RWPE1 (cell line): Measurements from ENCODE around the gene TM4SF4.

Source experiments
- CTCF ChIA-PET: fragments of 350-600 bp; sonication (Branson Sonifier 250); formaldehyde crosslinking; extraction: SDS; loops from one replicate; lab custom pipeline; 2021; lab: Yijun Ruan, JAX
- POLR2A ChIA-PET: fragments of 400-600 bp; formaldehyde crosslinking; extraction: SDS; loops from one replicate; lab custom pipeline; 2020; ENCODE audit warnings: antibody characterized with exemption; ENCODE audit not compliant: low non-redundant PET; lab: Yijun Ruan, JAX
- DNase-seq: peaks from one replicate; pipeline ENCODE4 v3.0.0; 2012; ENCODE audit warnings: low spot score
- H3K27ac ChIP-seq: fragments of 450-650 bp; 2 replicates; pipeline ENCODE4 v1.5.1; 2017
- TF ChIP-seq, protein P1 (sequence below): fragments of 450-650 bp; conservative IDR thresholded peaks from 2 replicates; pipeline ENCODE4 v1.5.1; 2017; ENCODE audit warnings: low read depth, mild to moderate bottlenecking

Gene TM4SF4

DNA sequence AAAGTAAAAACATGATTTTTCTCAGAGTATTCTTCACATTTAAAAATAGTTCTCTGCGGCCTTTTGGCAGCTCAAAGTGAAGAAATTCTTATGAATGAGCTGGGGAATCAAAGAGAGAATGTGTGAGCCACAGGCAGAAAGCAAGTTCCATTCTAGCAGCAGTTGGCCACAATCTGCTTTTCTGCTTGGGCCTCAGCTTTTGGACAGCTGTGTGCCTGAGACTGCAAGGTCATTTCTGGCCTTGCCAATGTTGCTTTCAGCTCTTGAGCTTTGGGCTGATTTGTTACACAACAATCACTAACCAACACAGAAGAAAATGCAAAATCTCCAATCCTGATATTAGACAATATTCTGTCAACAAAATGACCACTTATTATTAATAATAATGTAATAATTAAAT, 14.4 kb upstream of the TM4SF4 start:
- ChIA-PET POLR2A (no interaction called here), CTCF (interaction anchor here (0.7 kb wide), 1 partner anchor 701 kb away, joined by 4 read pairs; no protein-coding TSS in a partner anchor)

DNA sequence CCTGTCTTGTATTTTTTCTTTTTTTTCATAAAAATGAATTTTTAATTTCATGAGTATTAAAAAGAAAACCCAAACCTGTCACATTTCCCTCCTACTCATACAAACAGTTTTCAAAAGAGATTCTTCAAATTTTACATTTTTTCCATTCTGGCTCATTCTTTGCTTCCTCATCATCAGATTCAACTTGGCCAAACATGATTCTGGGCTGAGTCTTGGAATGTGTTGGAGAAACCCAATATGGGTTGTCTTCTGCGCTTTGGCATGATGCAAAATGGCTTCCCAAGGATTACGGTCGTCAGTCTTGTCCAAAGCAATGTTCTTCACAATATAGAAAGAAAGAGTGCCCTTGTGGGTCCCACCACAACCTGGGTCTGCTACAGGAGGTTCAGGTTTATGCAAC, 12.4 kb upstream of the TM4SF4 start:
- ChIA-PET CTCF (interaction anchor here (1.0 to 1.1 kb wide), 2 partner anchors 12 to 18 kb away, joined by 3 to 4 read pairs; partner anchors contain the start of gene TM4SF4), POLR2A (no interaction called here)
- no peak overlapping the region for H3K27ac ChIP-seq
- no peak for DNase-seq
- TF ChIP-seq, protein P1, sequence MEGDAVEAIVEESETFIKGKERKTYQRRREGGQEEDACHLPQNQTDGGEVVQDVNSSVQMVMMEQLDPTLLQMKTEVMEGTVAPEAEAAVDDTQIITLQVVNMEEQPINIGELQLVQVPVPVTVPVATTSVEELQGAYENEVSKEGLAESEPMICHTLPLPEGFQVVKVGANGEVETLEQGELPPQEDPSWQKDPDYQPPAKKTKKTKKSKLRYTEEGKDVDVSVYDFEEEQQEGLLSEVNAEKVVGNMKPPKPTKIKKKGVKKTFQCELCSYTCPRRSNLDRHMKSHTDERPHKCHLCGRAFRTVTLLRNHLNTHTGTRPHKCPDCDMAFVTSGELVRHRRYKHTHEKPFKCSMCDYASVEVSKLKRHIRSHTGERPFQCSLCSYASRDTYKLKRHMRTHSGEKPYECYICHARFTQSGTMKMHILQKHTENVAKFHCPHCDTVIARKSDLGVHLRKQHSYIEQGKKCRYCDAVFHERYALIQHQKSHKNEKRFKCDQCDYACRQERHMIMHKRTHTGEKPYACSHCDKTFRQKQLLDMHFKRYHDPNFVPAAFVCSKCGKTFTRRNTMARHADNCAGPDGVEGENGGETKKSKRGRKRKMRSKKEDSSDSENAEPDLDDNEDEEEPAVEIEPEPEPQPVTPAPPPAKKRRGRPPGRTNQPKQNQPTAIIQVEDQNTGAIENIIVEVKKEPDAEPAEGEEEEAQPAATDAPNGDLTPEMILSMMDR = no peak

More for the DNA sequence above, 14.4 kb upstream of the TM4SF4 start:
- TF ChIP-seq, protein P1 = no peak
- H3K27ac ChIP-seq = no peak overlapping the region
- DNase-seq = no peak

DNA sequence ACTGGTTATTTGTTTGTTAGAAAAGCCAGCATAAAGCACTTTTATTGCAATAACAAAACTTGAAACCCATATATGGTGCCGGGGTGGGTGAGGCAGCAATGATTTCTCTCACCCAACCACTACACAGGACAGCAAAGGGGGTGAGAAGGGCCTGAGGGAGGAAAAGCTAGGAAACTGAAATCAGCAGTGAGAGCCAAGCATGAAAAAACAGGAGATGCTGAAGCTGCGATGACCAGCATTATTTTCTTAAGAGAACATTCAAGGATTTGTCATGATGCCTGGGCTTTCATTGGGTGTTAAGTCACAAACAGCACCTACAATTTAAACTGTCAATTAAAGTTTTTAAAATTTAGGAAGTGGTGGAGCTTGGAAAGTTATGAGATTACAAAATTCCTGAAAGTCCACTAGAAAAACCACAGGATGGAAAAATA, 11.9 kb upstream of the TM4SF4 start:
- no peak overlapping the region for H3K27ac ChIP-seq
- TF ChIP-seq, protein P1 = no peak
- ChIA-PET CTCF (interaction anchor here (1.1 kb wide), 1 partner anchor 17 kb away, joined by 3 read pairs; no protein-coding TSS in a partner anchor), POLR2A (no interaction called here)
- no peak for DNase-seq

DNA sequence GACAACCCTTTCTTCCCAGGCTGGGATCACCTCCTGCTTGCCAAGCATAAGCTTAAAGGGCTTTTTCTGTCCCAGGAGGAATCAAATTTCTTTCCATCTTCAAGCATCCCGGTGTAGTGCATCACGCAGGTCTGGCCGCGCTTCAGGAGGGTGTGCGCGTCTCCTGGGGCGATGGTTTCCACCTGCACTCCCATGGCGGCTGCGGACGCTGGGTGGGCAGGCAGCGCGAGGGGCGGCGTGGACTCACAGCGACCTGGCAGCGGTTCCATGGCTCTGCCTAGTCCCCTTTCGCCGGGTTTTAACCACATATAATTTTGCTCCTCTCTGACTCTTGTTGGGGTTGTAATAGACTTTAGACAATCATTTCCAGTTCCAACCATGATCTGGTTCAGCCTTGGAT, 10.6 kb upstream of the TM4SF4 start:
- CTCF ChIA-PET = no interaction called here

DNA sequence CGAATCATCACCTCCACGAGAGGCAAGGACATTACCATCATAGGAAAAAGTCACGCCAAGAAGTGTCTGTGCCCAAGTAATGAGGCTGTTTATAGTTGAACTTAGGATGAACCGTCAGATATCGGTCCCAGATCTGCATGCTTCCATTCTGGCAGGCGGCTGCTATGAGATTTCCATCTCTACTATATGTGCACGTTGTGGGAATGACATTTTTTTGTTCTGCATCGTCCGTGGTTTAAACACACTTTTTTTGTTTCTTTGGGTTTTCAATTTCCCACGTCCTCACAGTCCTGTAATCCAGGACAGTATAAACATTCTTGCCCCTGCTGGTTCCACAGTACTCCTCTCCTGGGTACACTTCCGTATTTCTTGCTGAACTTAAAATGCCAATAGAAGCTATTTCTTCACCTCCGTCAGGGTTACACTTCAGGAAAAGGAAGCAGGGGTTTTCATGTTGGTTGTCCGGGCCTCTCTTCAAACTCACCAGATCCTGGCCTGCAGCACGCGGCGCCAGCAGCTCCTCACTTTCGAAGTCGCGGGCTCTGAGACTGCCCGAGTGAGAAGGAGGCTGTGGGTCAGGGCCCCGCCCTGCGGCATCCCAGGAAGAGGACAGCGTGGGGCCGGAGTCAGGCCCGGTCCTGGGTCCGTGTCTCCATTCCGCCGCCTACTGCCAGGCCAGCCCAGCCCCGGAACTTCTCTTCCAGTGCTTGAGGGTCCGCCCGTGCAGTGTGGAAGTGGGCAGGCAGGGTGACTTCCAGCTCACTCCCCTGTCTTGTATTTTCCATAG, 9.8 kb upstream of the TM4SF4 start:
- CTCF ChIA-PET = no interaction called here
- POLR2A ChIA-PET = no interaction called here
- H3K27ac ChIP-seq = no peak overlapping the region
- DNase-seq = no peak
- TF ChIP-seq, protein P1 = no peak

More for the DNA sequence above, 10.6 kb upstream of the TM4SF4 start:
- DNase-seq = no peak
- TF ChIP-seq, protein P1 = no peak
- POLR2A ChIA-PET = no interaction called here
- H3K27ac ChIP-seq = no peak overlapping the region

DNA sequence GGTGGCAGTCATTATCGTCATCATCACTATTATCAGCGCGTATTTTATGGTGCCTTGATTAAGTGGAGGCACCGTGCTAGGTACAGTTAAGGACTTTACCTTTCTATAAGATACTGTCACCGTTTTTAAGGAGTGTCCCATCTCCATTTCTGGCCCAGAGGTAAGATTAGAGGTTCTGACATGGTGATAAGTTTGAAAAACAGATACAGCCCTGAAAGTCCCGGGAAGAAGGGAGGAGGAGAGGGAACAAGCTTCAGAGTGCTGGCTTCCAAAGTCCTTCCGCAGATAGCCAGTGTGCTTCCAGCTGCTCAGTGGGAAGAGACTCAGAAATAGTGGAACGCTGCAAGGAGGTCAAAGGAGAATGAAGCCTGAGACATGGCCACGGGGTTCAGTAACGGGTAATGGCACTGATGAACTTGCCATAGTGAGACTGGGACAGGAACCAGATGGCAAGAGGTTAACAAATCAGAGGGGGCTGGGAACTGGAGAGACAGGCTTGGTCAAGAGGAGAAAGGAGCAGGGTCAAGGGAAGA, 9.1 kb upstream of the TM4SF4 start:
- CTCF ChIA-PET = no interaction called here
- DNase-seq = no peak

More for the DNA sequence above, 9.1 kb upstream of the TM4SF4 start:
- H3K27ac ChIP-seq = no peak overlapping the region
- TF ChIP-seq, protein P1 = no peak
- POLR2A ChIA-PET = no interaction called here
